Neural progenitor cell (in vitro differentiated cells): ENCODE data around the gene GMPPB.
"Not testable (repeated sequence)": the region's sequence is repeated elsewhere in the genome, so short reads cannot be mapped to it uniquely, and the experiment has no call there.

Experiments used
- CTCF ChIP-seq: fragments of 200-600 bp; sonication (generic); IDR thresholded peaks from 2 replicates; pipeline ENCODE4 v1.5.1; 2017; ENCODE audit warnings: antibody characterized with exemption, mild to moderate bottlenecking
- EZH2 ChIP-seq: fragments of 200-600 bp; sonication (generic); IDR thresholded peaks from 2 replicates; pipeline ENCODE4 v1.6.1; 2017; ENCODE audit warnings: antibody characterized with exemption, mild to moderate bottlenecking, moderate library complexity

DNA sequence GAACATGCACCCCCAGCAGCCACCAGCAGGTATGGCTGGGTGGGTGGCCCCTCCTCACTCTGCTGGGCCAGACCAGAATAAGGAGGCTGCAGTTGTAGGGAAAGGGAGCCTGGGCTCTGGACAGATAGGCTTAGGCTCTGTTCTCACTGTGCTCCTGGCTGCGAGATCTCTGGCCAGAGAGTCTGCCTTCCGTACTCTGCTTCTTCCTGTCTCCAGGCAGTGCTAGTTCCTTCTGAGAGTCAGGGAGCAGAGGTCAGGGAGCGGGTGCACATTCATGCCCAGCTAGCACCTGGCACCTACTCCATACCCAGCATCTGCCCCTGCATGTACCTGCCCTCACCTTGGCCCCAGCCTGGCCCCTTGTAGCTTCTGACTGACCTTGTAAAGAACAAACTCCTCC lies 32.3 kb downstream of the GMPPB start:
- TF ChIP-seq CTCF, EZH2: not testable (repeated sequence)
